Mesenchymal stem cell (in vitro differentiated cells and primary cell): ENCODE data around the gene FIP1L1.
"Not testable (repeated sequence)": the region's sequence is repeated elsewhere in the genome, so short reads cannot be mapped to it uniquely, and the experiment has no call there.

Experiments
- DNase-seq: peaks from one replicate; pipeline ENCODE4 v3.0.0-alpha.2; 2013
- H2AFZ ChIP-seq: one replicate; pipeline ENCODE4 v1.6.1; 2013; ENCODE audit warnings: low read depth, mild to moderate bottlenecking, control low read depth, inconsistent platforms, low read length, moderate library complexity
- H2AK5ac ChIP-seq: 2 replicates; pipeline ENCODE4 v1.6.1; 2013; ENCODE audit warnings: low read length, moderate library complexity, mild to moderate bottlenecking, inconsistent platforms; ENCODE audit not compliant: severe bottlenecking
- H2BK120ac ChIP-seq: one replicate; pipeline ENCODE4 v1.6.1; 2013; ENCODE audit warnings: low read depth, mild to moderate bottlenecking, inconsistent platforms, low read length, moderate library complexity
- H2BK12ac ChIP-seq, 2 experiments: one replicate each; pipeline ENCODE4 v1.6.1; 2013; ENCODE audit warnings: inconsistent platforms in 2 of 2, low read length in 2 of 2, mild to moderate bottlenecking in 2 of 2, moderate library complexity in 2 of 2, control low read depth in 1 of 2
- H2BK15ac ChIP-seq: one replicate; pipeline ENCODE4 v1.6.1; 2013; ENCODE audit warnings: mild to moderate bottlenecking, low read depth, inconsistent platforms; ENCODE audit not compliant: poor library complexity, severe bottlenecking
- H2BK5ac ChIP-seq: 2 replicates; pipeline ENCODE4 v1.6.1; 2013; ENCODE audit warnings: low read depth, mild to moderate bottlenecking, low read length, control low read depth, inconsistent platforms; ENCODE audit not compliant: poor library complexity, severe bottlenecking
- H3K14ac ChIP-seq, 2 experiments: one replicate each; pipeline ENCODE4 v1.6.1; 2013; ENCODE audit warnings: inconsistent platforms in 2 of 2, low read length in 2 of 2, control low read depth in 1 of 2, mild to moderate bottlenecking in 1 of 2, moderate library complexity in 1 of 2
- H3K18ac ChIP-seq, 2 experiments: one replicate each; pipeline ENCODE4 v1.6.1; 2013; ENCODE audit warnings: inconsistent platforms in 2 of 2, low read length in 2 of 2, control low read depth in 1 of 2, low read depth in 1 of 2, mild to moderate bottlenecking in 1 of 2
- H3K23ac ChIP-seq, 2 experiments: one replicate each; pipeline ENCODE4 v1.6.1; 2013; ENCODE audit warnings: inconsistent platforms in 2 of 2, low read length in 2 of 2, mild to moderate bottlenecking in 2 of 2, moderate library complexity in 2 of 2, control low read depth in 1 of 2
- H3K27ac ChIP-seq: 2 replicates; pipeline ENCODE4 v1.5.1; 2013; ENCODE audit warnings: mild to moderate bottlenecking, moderate library complexity, low read length, control low read depth, inconsistent platforms; ENCODE audit not compliant: poor library complexity, severe bottlenecking
- H3K27me3 ChIP-seq, 2 experiments: 2 replicates each; pipeline versions ENCODE4 v1.6.1 to v1.7.0; 2013; ENCODE audit warnings: low read length in 2 of 2, mild to moderate bottlenecking in 2 of 2, moderate library complexity in 2 of 2, control low read depth in 1 of 2, inconsistent platforms in 1 of 2; ENCODE audit not compliant: control insufficient read depth in 1 of 2, insufficient read depth in 1 of 2
- H3K36me3 ChIP-seq, 2 experiments: 2 replicates each; pipeline versions ENCODE4 v1.6.1 to v1.7.0; 2013; ENCODE audit warnings: low read length in 2 of 2, control low read depth in 1 of 2, inconsistent platforms in 1 of 2, low read depth in 1 of 2, mild to moderate bottlenecking in 1 of 2; ENCODE audit not compliant: insufficient read depth in 2 of 2, control insufficient read depth in 1 of 2
- H3K4ac ChIP-seq, 2 experiments: one replicate each; pipeline ENCODE4 v1.6.1; 2013; ENCODE audit warnings: inconsistent platforms in 2 of 2, low read length in 2 of 2, mild to moderate bottlenecking in 2 of 2, moderate library complexity in 2 of 2, control low read depth in 1 of 2, low read depth in 1 of 2
- H3K4me1 ChIP-seq: 2 replicates; pipeline ENCODE4 v1.6.1; 2013; ENCODE audit warnings: low read depth, low read length, control low read depth; ENCODE audit not compliant: control insufficient read depth, insufficient read depth
- H3K4me2 ChIP-seq: 2 replicates; pipeline ENCODE4 v1.6.1; 2013; ENCODE audit warnings: low read length, mild to moderate bottlenecking, inconsistent platforms; ENCODE audit not compliant: poor library complexity, severe bottlenecking
- H3K4me3 ChIP-seq, 2 experiments: 2 replicates each; pipeline versions ENCODE4 v1.5.1 to v1.7.0; 2013; ENCODE audit warnings: low read length in 2 of 2, mild to moderate bottlenecking in 2 of 2, control low read depth in 1 of 2, low read depth in 1 of 2; ENCODE audit not compliant: insufficient read depth in 1 of 2
- H3K79me1 ChIP-seq: replicated peaks from 2 replicates; pipeline ENCODE4 v1.6.1; 2013; ENCODE audit warnings: mild to moderate bottlenecking, control low read depth, low read length, inconsistent platforms; ENCODE audit not compliant: poor library complexity, severe bottlenecking
- H3K9ac ChIP-seq: 2 replicates; pipeline ENCODE4 v1.7.0; 2013; ENCODE audit warnings: mild to moderate bottlenecking, low read length, moderate library complexity
- H3K9me3 ChIP-seq: 2 replicates; pipeline ENCODE4 v1.7.0; 2013; ENCODE audit warnings: mild to moderate bottlenecking, low read length; ENCODE audit not compliant: control insufficient read depth
- H4K8ac ChIP-seq: one replicate; pipeline ENCODE4 v1.6.1; 2013; ENCODE audit warnings: inconsistent platforms, mild to moderate bottlenecking, low read length, moderate library complexity
- H4K91ac ChIP-seq: one replicate; pipeline ENCODE4 v1.6.1; 2013; ENCODE audit warnings: mild to moderate bottlenecking, low read length, inconsistent platforms
- WGBS: methylation state at CpG from one replicate; pipeline ENCODE4 v1.1.7; 2013; ENCODE audit warnings: mixed read lengths; 5-methylcytosine and 5-hydroxymethylcytosine counted together

FIP1L1 gene

GRCh38 chr4:53378171-53378482, 686 bp downstream of the FIP1L1 start:
- Histone ChIP-seq H3K23ac (no peak overlapping the region), H3K14ac (no peak overlapping the region), H3K18ac (peak overlapping the region; percentile 35 to 87), H2AFZ (peak overlapping the region; percentile 6), H3K27me3 (no peaks in the 10 kb centered on the region), H2AK5ac (no peak overlapping the region), H3K4ac (peak overlapping the region in 1 of 2 experiments; percentile 5), H3K4me3 (peak overlapping the region; percentile 79 to 95), H4K91ac (peak overlapping the region; percentile 52), H2BK12ac (peak overlapping the region in 1 of 2 experiments; percentile 47), H3K79me1 (peaks cover 1% of the 10 kb centered on the region), H3K9ac (peak overlapping the region; percentile 97), H3K9me3 (no peaks in the 10 kb centered on the region), H2BK5ac (no peak overlapping the region), H3K4me2 (peak overlapping the region; percentile 69), H3K36me3 (peaks cover 0 to 20% of the 10 kb centered on the region in 2 experiments), H3K4me1 (no peaks in the 10 kb centered on the region), H2BK15ac (peak overlapping the region; percentile 99), H3K27ac (no peak overlapping the region), H2BK120ac (peak overlapping the region; percentile 93), H4K8ac (peak overlapping the region; percentile 99)
- no peak for DNase-seq
- 0% methylated on average over 2 of the region's 10 CpGs for WGBS

- Histone ChIP-seq H2BK12ac (no peak overlapping the region), H2BK5ac (no peak overlapping the region), H3K4ac (no peak overlapping the region), H3K18ac (no peak overlapping the region), H2AFZ (no peak overlapping the region), H3K36me3 (peaks cover 3 to 40% of the 10 kb centered on the region in 2 experiments), H3K4me2 (no peak overlapping the region), H3K27ac (no peak overlapping the region), H3K4me1 (no peaks in the 10 kb centered on the region), H3K9ac (no peak overlapping the region), H3K23ac (no peak overlapping the region), H2BK120ac (no peak overlapping the region), H3K4me3 (peak overlapping the region in 1 of 2 experiments; percentile 95), H2BK15ac (no peak overlapping the region), H3K9me3 (no peaks in the 10 kb centered on the region), H2AK5ac (no peak overlapping the region), H4K91ac (no peak overlapping the region), H3K79me1 (peaks cover 3% of the 10 kb centered on the region), H3K14ac (no peak overlapping the region), H3K27me3 (no peaks in the 10 kb centered on the region), H4K8ac (no peak overlapping the region)
- WGBS: 77% methylated on average over 4 of the region's 4 CpGs
- DNase-seq: peak; percentile 32
Measured at GRCh38 chr4:53380221-53380620, 2.8 kb downstream of the FIP1L1 start.

GRCh38 chr4:53409479-53409878, 32.0 kb downstream of the FIP1L1 start:
- H3K18ac ChIP-seq, H3K23ac ChIP-seq, H3K14ac ChIP-seq, H2AK5ac ChIP-seq, H4K8ac ChIP-seq, H2BK15ac ChIP-seq, DNase-seq, H3K27ac ChIP-seq, H2AFZ ChIP-seq, H2BK120ac ChIP-seq, H3K27me3 ChIP-seq, H4K91ac ChIP-seq, H2BK12ac ChIP-seq, H3K79me1 ChIP-seq, H2BK5ac ChIP-seq, H3K9me3 ChIP-seq, H3K4ac ChIP-seq, H3K4me3 ChIP-seq, H3K4me1 ChIP-seq, H3K4me2 ChIP-seq, H3K9ac ChIP-seq: not testable (repeated sequence)
- peaks cover 9 to 21% of the 10 kb centered on the region in 2 experiments for H3K36me3 ChIP-seq
- 100% methylated on average over 11 of the region's 11 CpGs for WGBS

GRCh38 chr4:53419208-53419607, 41.8 kb downstream of the FIP1L1 start:
- Histone ChIP-seq H3K9ac (no peak overlapping the region), H3K79me1 (peaks cover 12% of the 10 kb centered on the region), H3K4me3 (no peak overlapping the region), H3K23ac (no peak overlapping the region), H3K9me3 (no peaks in the 10 kb centered on the region), H3K18ac (no peak overlapping the region), H3K4me1 (no peaks in the 10 kb centered on the region), H3K27ac (no peak overlapping the region), H3K4ac (no peak overlapping the region), H2BK120ac (no peak overlapping the region), H4K8ac (no peak overlapping the region), H3K14ac (no peak overlapping the region), H3K36me3 (peaks cover 6 to 67% of the 10 kb centered on the region in 2 experiments), H2AK5ac (no peak overlapping the region), H2AFZ (no peak overlapping the region), H4K91ac (no peak overlapping the region), H2BK15ac (no peak overlapping the region), H3K27me3 (no peaks in the 10 kb centered on the region), H3K4me2 (no peak overlapping the region), H2BK12ac (no peak overlapping the region), H2BK5ac (no peak overlapping the region)
- no peak for DNase-seq
- 100% methylated on average over 1 of the region's 3 CpGs for WGBS
